DMS79 treated with DMSO at 0.1 percent for 48 hours (cell line): ENCODE data around the gene FAM135A.
A peak's percentile ranks its signal among the peaks of the same experiment; 100 is the strongest.
"Not testable (repeated sequence)": the region's sequence is repeated elsewhere in the genome, so short reads cannot be mapped to it uniquely, and the experiment has no call there.

Experiments
- DNase-seq: peaks from one replicate; lab custom pipeline; 2025; lab: John Stamatoyannopoulos, UW

Gene FAM135A

DNA sequence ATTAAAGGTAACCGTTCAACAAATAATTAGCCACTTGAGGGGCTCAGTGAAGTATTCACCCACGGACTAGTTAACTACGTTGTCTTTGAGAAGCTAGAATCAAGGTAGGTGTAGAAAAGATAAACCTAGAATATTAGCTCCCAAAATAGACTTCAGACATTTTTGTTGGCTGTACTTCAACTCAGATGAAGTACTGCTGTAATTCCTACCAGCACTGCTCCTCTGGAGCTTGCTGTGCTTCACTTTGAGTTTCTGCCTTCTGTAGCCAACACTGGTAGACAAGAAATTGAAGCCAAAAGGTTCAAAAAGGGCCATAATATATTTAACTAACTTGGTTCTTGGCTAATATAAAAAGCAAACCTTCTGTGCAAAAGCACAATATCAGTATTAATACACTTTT is 134.6 kb downstream of the FAM135A start:
- no peak for DNase-seq

DNA sequence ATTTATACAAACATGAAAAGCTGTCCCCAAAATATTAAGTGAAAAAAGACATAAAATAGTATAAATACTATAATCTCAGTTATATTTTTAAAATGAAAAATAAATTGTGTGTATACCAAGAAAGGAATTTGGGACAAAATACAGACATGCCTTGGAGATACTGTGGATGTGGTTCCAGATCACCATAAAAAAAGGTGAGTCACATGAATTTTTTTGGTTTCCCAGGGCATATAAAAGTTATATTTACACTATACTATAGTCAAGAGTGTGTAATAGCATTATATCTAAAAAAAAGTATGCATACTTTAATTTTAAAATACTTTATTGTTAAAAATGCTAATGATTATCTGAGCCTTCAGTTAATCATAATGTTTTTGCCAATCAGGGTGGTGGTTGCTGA is 136.0 kb downstream of the FAM135A start:
- no peak for DNase-seq

- DNase-seq, result no peak
Measured at GRCh38 chr6:70551566-70551965, 138.3 kb downstream of the FAM135A start.

- not testable (repeated sequence) for DNase-seq
Measured at GRCh38 chr6:70552286-70552940, 139.1 kb downstream of the FAM135A start.

GRCh38 chr6:70552974-70553373 is 139.7 kb downstream of the FAM135A start:
- DNase-seq, result no peak

DNA sequence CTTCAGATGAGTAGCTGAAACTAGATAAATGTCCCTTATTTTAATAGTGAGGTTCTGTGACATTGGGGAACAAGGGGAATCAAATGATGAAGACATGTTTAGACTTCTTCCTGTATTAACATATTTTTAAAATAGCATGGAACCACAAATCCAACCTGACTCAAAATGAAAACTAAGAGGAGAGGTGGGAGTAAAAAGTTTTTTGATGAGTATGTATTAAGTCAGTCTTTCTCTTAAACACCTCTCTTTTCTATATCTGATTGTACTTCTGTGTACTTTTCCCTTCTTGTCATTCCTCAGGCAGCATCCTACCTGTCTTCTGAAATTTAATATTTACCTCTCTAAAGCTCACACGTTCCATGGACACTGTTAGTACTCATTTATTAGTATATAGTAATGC is 144.7 kb downstream of the FAM135A start:
- no peak for DNase-seq

- DNase-seq, result not testable (repeated sequence)
Measured at GRCh38 chr6:70562401-70562800, 149.1 kb downstream of the FAM135A start.

DNA sequence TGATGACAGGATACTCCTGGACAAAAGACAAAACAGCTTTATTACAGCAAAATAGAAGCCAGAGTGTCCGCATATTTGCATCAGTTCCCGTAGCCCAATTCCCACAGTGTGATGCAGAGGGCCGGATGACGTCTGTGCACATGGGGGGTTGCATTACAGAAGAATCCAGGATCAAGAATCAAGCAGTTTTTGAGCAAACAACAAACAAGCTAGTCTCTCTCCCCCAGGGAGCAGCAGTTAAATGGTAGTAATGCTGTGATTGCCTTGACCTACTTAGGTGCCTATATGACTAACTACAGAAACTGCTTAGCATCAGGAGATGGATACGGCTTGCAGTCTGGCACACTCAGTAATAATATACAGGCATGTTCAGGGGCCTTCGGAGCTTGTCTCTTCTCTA is 150.2 kb downstream of the FAM135A start:
- DNase-seq, result no peak

DNA sequence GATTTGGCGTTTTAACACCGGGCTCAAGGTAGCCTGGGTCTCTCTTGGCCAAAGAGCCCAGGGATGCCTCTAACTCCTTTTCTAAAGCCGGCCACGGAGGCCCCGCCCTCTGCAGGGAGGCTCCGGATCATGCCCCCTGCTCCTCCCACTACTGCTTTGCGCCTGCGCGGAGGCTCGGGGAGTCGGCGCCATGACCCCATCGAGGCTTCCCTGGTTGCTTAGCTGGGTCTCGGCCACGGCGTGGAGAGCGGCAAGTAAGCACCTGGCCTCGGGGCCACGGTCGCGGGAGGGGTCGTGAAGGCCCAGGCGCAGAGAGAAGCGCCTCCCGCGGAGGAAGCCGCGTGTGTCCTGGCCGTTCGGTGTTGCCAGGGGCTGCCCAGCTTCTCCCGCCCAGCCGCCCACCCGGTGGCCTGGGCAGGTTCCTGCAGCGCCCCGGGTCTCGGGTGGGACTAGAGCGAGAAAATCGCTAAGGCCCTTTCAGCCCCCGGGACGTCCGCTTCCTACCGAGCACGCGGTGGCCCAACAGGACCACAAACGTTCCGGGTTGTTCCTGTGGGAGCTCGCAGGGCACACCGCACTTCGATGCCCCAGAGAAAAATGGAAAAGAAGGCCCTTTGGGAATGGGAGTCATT is 153.6 kb downstream of the FAM135A start, which contains the start of gene SDHAF4:
TSS of gene SDHAF4 (plus strand) at position 180 of the 632 bp plus-strand sequence. CDS start at position 191, 11 bp downstream.
- peak; percentile 85 for DNase-seq

DNA sequence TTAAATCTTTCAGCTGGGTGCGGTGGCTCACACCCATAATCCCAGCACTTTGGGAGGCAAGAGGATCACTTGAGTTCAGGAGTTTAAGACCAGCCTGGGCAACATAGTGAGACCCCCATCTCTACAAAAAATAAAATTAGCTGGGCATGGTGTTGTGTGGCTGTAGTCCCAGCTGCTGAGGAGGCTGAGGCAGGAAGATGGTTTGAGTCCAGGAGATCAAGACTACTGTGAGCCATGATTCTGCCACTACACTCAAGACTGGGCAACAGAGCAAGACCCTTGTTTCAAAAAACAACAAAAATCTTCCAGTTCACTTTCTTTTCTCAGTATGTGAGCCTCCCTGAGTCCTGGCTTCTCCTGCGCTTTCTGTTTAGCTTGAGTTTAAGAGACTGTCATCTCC is 161.3 kb downstream of the FAM135A start:
- DNase-seq, result no peak

DNA sequence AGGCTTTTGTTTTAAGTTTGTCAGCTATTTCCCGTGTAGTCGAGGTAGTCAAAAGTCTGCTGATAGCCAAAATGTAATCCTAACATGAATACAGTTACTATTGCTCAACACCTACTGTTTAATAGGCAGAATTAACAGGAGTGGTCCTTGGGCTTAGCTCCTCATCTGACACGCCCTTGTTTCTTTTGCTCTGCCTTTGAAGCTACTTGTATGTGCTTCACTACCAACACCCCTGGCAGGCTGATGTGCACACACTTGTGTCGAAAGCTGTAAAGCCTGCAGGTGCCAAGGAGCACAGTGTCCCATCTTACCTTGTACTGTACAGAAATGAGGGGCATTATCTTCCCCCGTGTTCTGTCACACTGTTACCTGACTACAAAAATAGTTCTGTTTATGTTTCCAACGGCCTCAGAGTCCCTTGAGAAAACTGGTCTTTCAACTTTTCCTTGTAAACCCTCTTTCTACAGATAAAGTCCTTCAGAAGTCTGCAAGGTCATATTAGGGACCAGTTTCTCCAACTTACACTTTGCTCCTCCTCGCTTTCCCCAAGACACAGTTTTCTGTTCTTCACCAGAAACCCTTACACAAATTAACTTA is 162.7 kb downstream of the FAM135A start:
- DNase-seq, result peak; percentile 21

DNA sequence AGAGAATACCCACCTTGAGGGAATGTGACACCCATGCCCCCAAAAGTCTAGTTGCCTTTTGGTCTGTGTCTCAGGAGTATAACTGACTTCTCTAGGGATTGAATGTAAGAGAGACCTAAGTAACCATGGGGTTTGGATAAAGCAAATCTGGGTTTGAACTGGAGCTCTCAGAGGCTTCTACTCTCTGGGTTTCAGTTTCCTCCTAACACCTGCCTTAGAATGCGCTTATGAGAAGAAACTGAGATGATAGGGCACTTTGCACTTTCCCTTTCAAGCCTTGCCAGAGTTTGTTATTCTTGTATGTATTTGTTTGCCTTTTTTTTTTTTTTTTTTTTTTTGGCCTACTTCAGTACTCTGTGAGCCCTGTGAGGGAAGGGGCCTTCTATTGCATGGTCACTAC is 172.8 kb downstream of the FAM135A start:
- no peak for DNase-seq

DNA sequence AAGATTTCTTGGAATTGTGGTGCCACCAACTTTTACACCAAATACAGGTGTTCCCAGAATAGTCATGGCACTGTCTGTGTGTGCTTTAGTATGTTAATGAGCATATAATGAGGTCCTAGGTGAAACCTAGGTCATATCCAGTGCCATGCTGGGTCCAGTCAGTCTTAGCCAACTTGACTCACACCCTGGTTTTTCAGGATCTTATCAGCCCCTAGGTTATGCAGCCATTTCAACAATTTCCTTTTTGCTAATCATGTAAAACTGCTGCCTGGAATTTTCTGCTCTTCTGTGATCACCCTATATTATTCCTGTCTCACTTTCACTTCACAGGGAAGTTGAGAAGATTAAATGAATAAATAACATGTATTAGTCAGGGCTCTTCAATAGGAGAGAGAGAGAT is 177.1 kb downstream of the FAM135A start:
- no peak for DNase-seq

- no peak for DNase-seq
Measured at GRCh38 chr6:70592391-70593117, 179.2 kb downstream of the FAM135A start.

- DNase-seq, result no peak
Measured at GRCh38 chr6:70593118-70593486, 179.8 kb downstream of the FAM135A start.

DNA sequence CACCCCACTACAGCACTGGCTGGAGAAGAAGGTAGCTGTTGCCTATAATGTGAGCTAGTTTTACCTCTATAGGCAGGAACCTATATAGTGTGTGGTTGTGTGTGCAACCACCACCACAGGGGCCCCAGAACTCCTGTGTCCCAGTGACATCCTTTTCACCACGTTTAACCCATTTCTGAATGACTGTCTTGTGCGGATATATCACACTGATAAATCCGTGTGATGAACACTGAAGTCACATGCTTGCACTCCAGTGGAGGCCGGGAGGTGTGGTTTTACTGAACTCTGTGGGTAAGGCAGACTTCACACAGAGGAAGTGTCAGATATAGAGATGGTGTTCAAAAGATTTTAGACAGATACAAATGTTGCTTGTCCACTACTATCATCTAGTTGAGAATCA is 185.9 kb downstream of the FAM135A start:
- no peak for DNase-seq

DNA sequence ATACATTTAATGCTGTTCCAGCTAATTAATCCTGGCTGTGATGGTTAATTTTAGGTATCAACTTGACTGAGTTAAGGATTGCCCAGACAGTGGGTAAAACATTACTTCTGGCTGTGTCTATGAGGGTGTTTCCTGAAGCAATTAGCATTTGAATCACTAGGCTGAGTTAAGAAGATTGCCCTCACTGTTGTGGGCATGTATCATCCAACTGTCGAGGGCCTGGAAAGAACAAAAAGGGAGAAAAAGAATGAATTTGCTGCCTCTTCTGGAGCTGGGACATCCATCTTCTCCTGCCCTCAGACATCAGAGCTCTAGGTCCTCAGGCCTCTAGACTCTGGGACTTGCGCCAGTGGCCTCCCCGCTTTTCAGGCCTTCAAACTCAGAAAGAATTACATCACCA is 187.7 kb downstream of the FAM135A start:
- no peak for DNase-seq

- no peak for DNase-seq
Measured at GRCh38 chr6:70604254-70604653, 190.9 kb downstream of the FAM135A start.

- DNase-seq, result not testable (repeated sequence)
Measured at GRCh38 chr6:70607371-70607770, 194.1 kb downstream of the FAM135A start.

DNA sequence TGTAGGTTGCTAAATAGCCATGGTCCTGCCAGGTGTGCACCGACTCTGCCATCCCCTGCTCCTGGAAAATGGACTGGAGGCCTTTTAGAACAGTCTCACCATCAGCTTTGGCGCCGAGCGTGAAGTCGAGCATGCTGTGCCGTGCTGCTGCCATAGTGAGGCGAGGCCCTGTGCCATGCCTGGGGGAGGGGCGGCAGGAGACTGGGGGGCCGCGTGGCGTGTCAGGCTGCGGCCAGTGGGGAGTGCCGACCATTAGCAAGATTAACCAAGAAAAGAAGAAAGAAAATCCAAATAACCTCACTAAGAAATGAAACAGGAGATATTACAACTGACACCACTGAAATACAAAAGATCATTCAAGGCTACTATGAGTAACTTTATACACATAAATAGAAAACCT is 195.9 kb downstream of the FAM135A start:
- DNase-seq, result not testable (repeated sequence)
